Activated naive CD4-positive, alpha-beta T cell treated with anti-CD3 and anti-CD28 coated beads, Interleukin-2, amount 50 U/mL, for 16 hours (primary cell): Measurements from ENCODE around the gene NPAS1.
A peak's percentile ranks its signal among the peaks of the same experiment; 100 is the strongest.

Source experiments
- DNase-seq: peaks from one replicate; pipeline ENCODE4 v3.0.0-alpha.2; 2020

Gene NPAS1

GRCh38 chr19:47021536-47022139, 2.0 kb downstream of the NPAS1 start:
- no peak for DNase-seq

GRCh38 chr19:47022140-47022536, 2.5 kb downstream of the NPAS1 start:
- no peak for DNase-seq

GRCh38 chr19:47022541-47023447, 3.2 kb downstream of the NPAS1 start:
- no peak for DNase-seq

GRCh38 chr19:47023448-47023794, 3.8 kb downstream of the NPAS1 start:
- DNase-seq: no peak

- no peak for DNase-seq
Measured at GRCh38 chr19:47024502-47024901, 4.9 kb downstream of the NPAS1 start.

GRCh38 chr19:47026156-47026555, 6.5 kb downstream of the NPAS1 start:
- DNase-seq: no peak

GRCh38 chr19:47026889-47027288, 7.3 kb downstream of the NPAS1 start:
- no peak for DNase-seq

- DNase-seq: no peak
Measured at GRCh38 chr19:47027586-47028088, 8.0 kb downstream of the NPAS1 start.

GRCh38 chr19:47028195-47028601, 8.6 kb downstream of the NPAS1 start:
- no peak for DNase-seq

GRCh38 chr19:47032171-47032811, 12.7 kb downstream of the NPAS1 start:
- DNase-seq: peak; percentile 70

- peak; percentile 92 for DNase-seq
Measured at GRCh38 chr19:47035127-47036096, 15.8 kb downstream of the NPAS1 start.

GRCh38 chr19:47036097-47036651, 16.5 kb downstream of the NPAS1 start:
- no peak for DNase-seq

GRCh38 chr19:47037766-47038165, 18.1 kb downstream of the NPAS1 start:
- no peak for DNase-seq

GRCh38 chr19:47039239-47039874, 19.7 kb downstream of the NPAS1 start:
- DNase-seq: no peak

GRCh38 chr19:47040869-47041268, 21.2 kb downstream of the NPAS1 start:
- no peak for DNase-seq

- no peak for DNase-seq
Measured at GRCh38 chr19:47044946-47045866, 25.6 kb downstream of the NPAS1 start.

- no peak for DNase-seq
Measured at GRCh38 chr19:47045867-47046470, 26.3 kb downstream of the NPAS1 start.

GRCh38 chr19:47047272-47047762, 27.7 kb downstream of the NPAS1 start:
- no peak for DNase-seq

GRCh38 chr19:47047763-47048405, 28.2 kb downstream of the NPAS1 start:
- DNase-seq: peak; percentile 63
